Keratinocyte (primary cell): Measurements from ENCODE around the gene SQSTM1. TPM values are rescaled to one million over a fixed set of nuclear protein-coding genes. Genes with fewer than 3 reads are reported as not detected.

Experiments used
- DNase-seq: peaks from one replicate; pipeline ENCODE4 v3.0.0-alpha.2; 2011; ENCODE audit warnings: low read depth, missing footprints, low spot score
- FAIRE-seq: peaks from 2 replicates; lab custom pipeline; 2011; peaks lifted over from hg19 to GRCh38; lab: Jason Lieb, UNC
- H2AFZ ChIP-seq: 2 replicates; pipeline ENCODE4 v1.6.0; 2012; ENCODE audit warnings: low read length, control low read depth, inconsistent platforms; ENCODE audit not compliant: control insufficient read depth
- H3K27ac ChIP-seq: 2 replicates; pipeline ENCODE4 v1.5.1; 2011; ENCODE audit warnings: low read length; ENCODE audit not compliant: control insufficient read depth, insufficient read depth
- H3K27me3 ChIP-seq: 3 replicates; pipeline ENCODE4 v1.6.0; 2011; ENCODE audit warnings: low read length; ENCODE audit not compliant: control insufficient read depth, insufficient read depth; ENCODE audit errors: extremely low read depth
- H3K36me3 ChIP-seq, 2 experiments: 2 replicates in 1 of 2; 3 replicates in 1 of 2; pipeline ENCODE4 v1.5.1; 2011; ENCODE audit warnings: low read length in 2 of 2, mild to moderate bottlenecking in 1 of 2; ENCODE audit not compliant: control insufficient read depth in 2 of 2, insufficient read depth in 2 of 2; ENCODE audit errors: extremely low read depth in 1 of 2
- H3K4me1 ChIP-seq: 3 replicates; pipeline ENCODE4 v1.5.1; 2011; ENCODE audit warnings: low read length; ENCODE audit not compliant: control insufficient read depth, insufficient read depth; ENCODE audit errors: extremely low read depth
- H3K4me2 ChIP-seq: 3 replicates; pipeline ENCODE4 v1.6.0; 2011; ENCODE audit warnings: low read depth, low read length; ENCODE audit not compliant: control insufficient read depth, insufficient read depth; ENCODE audit errors: extremely low read depth
- H3K4me3 ChIP-seq, 3 experiments: fragments of 200-600 bp in 1 of 3; sonication (generic) in 1 of 3; 2 replicates in 2 of 3; 3 replicates in 1 of 3; pipeline ENCODE4 v1.5.1; 2011 to 2016; ENCODE audit warnings: low read length in 3 of 3, mild to moderate bottlenecking in 3 of 3, control low read depth in 2 of 3, inconsistent platforms in 1 of 3, low read depth in 1 of 3, mixed read lengths in 1 of 3, mixed run types in 1 of 3, moderate library complexity in 1 of 3; ENCODE audit not compliant: control insufficient read depth in 2 of 3, insufficient read depth in 2 of 3; ENCODE audit errors: extremely low read depth in 1 of 3
- H3K79me2 ChIP-seq: 2 replicates; pipeline ENCODE4 v1.6.0; 2012; ENCODE audit warnings: low read length; ENCODE audit not compliant: control insufficient read depth, insufficient read depth
- H3K9ac ChIP-seq: 3 replicates; pipeline ENCODE4 v1.6.0; 2011; ENCODE audit warnings: low read length; ENCODE audit not compliant: control insufficient read depth, insufficient read depth; ENCODE audit errors: extremely low read depth
- H3K9me1 ChIP-seq: 3 replicates; pipeline ENCODE4 v1.6.0; 2011; ENCODE audit warnings: low read length; ENCODE audit not compliant: control insufficient read depth, insufficient read depth; ENCODE audit errors: extremely low read depth
- H3K9me3 ChIP-seq: 2 replicates; pipeline ENCODE4 v1.5.1; 2012; ENCODE audit warnings: low read depth, low read length; ENCODE audit not compliant: control insufficient read depth
- H4K20me1 ChIP-seq: 3 replicates; pipeline ENCODE4 v1.6.0; 2011; ENCODE audit warnings: low read length; ENCODE audit not compliant: control insufficient read depth, insufficient read depth; ENCODE audit errors: extremely low read depth
- EZH2 ChIP-seq: IDR thresholded peaks from one replicate; pipeline ENCODE4 v1.6.1; 2012; ENCODE audit warnings: inconsistent platforms, mild to moderate bottlenecking, low read length, moderate library complexity
- dilution Hi-C: fragments of 300-500 bp; cut with MboI; formaldehyde crosslinking; loops from one replicate; pipeline ENCODE4 v1.7.0; 2020; ENCODE audit warnings: low sequenced_read_pairs; ENCODE audit not compliant: extremely low pct_ligation_motif_present
- polyA plus RNA-seq, 5 experiments: library from polyadenylated mRNA; depleted of rRNA in 3 of 5; stranded (reverse) in 3 of 5; stranded (forward) in 1 of 5; unstranded in 1 of 5; fragments of >200 nt; gene quantifications; 1 replicate in 1 of 5; 2 replicates in 3 of 5; 3 replicates in 1 of 5; pipeline versions ENCODE4 v1.2.1 to v1.2.3, GENCODE V29; 2011 to 2012; ENCODE audit warnings: missing spikeins in 2 of 5, low read depth in 1 of 5, low replicate concordance in 1 of 5
- TF ChIP-seq, protein P1 (sequence below), 3 experiments: IDR thresholded peaks in 1 of 3; conservative IDR thresholded peaks in 1 of 3; optimal IDR thresholded peaks in 1 of 3; 2 replicates in 2 of 3; 3 replicates in 1 of 3; pipeline versions ENCODE3 to v1.5.1; 2011; ENCODE audit warnings: low read length in 3 of 3, mild to moderate bottlenecking in 3 of 3, moderate library complexity in 2 of 3, control low read depth in 1 of 3, inconsistent platforms in 1 of 3; ENCODE audit not compliant: insufficient read depth in 2 of 3; ENCODE audit errors: extremely low read depth in 1 of 3

The SQSTM1 gene
- polyA plus RNA-seq, 1 donor (not counting 4 experiments of a cell fraction or from before 2014, with no cell fraction given) = 75.7 TPM

DNA sequence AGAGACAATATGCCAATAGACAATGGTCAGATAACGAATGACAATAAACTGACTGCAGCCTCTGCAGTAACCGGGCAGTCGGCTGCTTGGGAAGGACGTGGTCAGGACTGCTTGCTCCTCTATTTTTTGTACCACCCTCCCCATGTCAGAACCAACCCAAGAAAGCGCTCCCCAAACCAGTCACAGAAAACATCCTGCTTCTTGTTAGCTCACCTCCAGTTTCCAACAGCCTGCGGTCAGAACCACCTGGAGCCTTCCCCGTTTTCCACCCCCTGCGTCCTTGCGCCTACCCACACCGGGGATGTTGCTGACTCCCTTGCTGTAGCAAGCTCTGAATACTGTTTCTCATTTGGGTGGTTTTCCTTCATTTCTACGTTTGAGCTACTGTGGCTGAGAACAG is 39.6 kb downstream of the SQSTM1 start:
- TF ChIP-seq, protein P1, sequence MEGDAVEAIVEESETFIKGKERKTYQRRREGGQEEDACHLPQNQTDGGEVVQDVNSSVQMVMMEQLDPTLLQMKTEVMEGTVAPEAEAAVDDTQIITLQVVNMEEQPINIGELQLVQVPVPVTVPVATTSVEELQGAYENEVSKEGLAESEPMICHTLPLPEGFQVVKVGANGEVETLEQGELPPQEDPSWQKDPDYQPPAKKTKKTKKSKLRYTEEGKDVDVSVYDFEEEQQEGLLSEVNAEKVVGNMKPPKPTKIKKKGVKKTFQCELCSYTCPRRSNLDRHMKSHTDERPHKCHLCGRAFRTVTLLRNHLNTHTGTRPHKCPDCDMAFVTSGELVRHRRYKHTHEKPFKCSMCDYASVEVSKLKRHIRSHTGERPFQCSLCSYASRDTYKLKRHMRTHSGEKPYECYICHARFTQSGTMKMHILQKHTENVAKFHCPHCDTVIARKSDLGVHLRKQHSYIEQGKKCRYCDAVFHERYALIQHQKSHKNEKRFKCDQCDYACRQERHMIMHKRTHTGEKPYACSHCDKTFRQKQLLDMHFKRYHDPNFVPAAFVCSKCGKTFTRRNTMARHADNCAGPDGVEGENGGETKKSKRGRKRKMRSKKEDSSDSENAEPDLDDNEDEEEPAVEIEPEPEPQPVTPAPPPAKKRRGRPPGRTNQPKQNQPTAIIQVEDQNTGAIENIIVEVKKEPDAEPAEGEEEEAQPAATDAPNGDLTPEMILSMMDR (optimal IDR thresholded peaks at IDR 0.05 in 1 of 3, IDR thresholded peaks at IDR 0.05 in 1 of 3, conservative IDR thresholded peaks at IDR 0.05 in 1 of 3; ENCODE audit: extremely low read depth in 1 of 3, insufficient read depth in 2 of 3, low read length in 3 of 3) = no peak
- TF ChIP-seq EZH2 = no peak
- H3K36me3 ChIP-seq = peaks cover 13 to 26% of the 10 kb centered on the region in 2 experiments
- H3K4me1 ChIP-seq = peaks cover 6% of the 10 kb centered on the region
- dilution Hi-C loops = no loop called here
- no peaks in the 10 kb centered on the region for H4K20me1 ChIP-seq
- no peaks in the 10 kb centered on the region for H3K9me3 ChIP-seq
- H3K27ac ChIP-seq = no peak overlapping the region
- H3K4me3 ChIP-seq = no peak overlapping the region
- FAIRE-seq (no peak), DNase-seq (no peak)
- H3K27me3 ChIP-seq = no peaks in the 10 kb centered on the region
- H2AFZ ChIP-seq = no peak overlapping the region
- no peaks in the 10 kb centered on the region for H3K9me1 ChIP-seq
- H3K4me2 ChIP-seq = no peak overlapping the region
- H3K79me2 ChIP-seq = peaks cover 11% of the 10 kb centered on the region
- H3K9ac ChIP-seq = no peak overlapping the region

DNA sequence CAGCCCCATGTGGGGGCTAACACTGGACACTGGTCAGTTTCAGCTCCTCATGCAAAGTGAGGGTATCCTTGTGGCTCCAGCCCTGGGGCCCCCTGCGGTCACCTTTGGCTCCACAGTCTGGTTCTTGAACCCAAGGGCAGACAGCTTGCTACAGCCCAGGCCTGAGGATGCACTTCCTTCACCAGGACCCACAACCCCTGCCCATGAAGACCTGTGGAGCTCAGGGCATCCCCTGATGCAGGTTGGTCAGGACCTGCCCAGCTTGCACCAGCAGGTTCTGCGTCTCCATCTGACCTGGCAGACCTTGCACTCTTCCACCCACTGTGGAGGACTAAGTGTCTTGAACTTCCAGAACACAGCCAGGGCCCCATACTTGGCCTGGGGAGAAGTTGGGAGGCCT is 41.6 kb downstream of the SQSTM1 start:
- H3K27ac ChIP-seq = no peak overlapping the region
- DNase-seq = no peak

More for the DNA sequence above, 41.6 kb downstream of the SQSTM1 start:
- dilution Hi-C loops = no loop called here
- H3K27me3 ChIP-seq = no peaks in the 10 kb centered on the region
- H3K79me2 ChIP-seq = peaks cover 4% of the 10 kb centered on the region
- TF ChIP-seq EZH2 = no peak
- TF ChIP-seq, protein P1 (optimal IDR thresholded peaks at IDR 0.05 in 1 of 3, IDR thresholded peaks at IDR 0.05 in 1 of 3, conservative IDR thresholded peaks at IDR 0.05 in 1 of 3; ENCODE audit: extremely low read depth in 1 of 3, insufficient read depth in 2 of 3, low read length in 3 of 3) = no peak
- H3K4me1 ChIP-seq = peaks cover 8% of the 10 kb centered on the region
- H3K9ac ChIP-seq = no peak overlapping the region
- FAIRE-seq = no peak
- no peak overlapping the region for H3K4me2 ChIP-seq
- no peaks in the 10 kb centered on the region for H4K20me1 ChIP-seq
- no peak overlapping the region for H2AFZ ChIP-seq
- H3K9me1 ChIP-seq = no peaks in the 10 kb centered on the region
- no peak overlapping the region for H3K4me3 ChIP-seq
- peaks cover 22 to 40% of the 10 kb centered on the region in 2 experiments for H3K36me3 ChIP-seq
- H3K9me3 ChIP-seq = no peaks in the 10 kb centered on the region
